22Rv1 (cell line): ENCODE measurements around the gene SARDH.

Experiments used
- H3K27ac ChIP-seq: fragments of 450-650 bp; 2 replicates; pipeline ENCODE4 v1.5.1; 2017
- CTCF ChIP-seq: fragments of 450-650 bp; IDR thresholded peaks from 2 replicates; pipeline ENCODE4 v1.5.1; 2017; ENCODE audit warnings: mild to moderate bottlenecking
- ZFX ChIP-seq: fragments of 450-650 bp; IDR thresholded peaks from 2 replicates; pipeline ENCODE4 v1.6.1; 2017; ENCODE audit warnings: antibody characterized with exemption, borderline replicate concordance

Gene SARDH

GRCh38 chr9:133638076-133638475 is 100.1 kb downstream of the SARDH start:
- no peak for TF ChIP-seq ZFX
- no peak overlapping the region for H3K27ac ChIP-seq

- TF ChIP-seq CTCF (no peak), ZFX (no peak)
- H3K27ac ChIP-seq: no peak overlapping the region
Observed at GRCh38 chr9:133637451-133638055, 100.6 kb downstream of the SARDH start.

DNA sequence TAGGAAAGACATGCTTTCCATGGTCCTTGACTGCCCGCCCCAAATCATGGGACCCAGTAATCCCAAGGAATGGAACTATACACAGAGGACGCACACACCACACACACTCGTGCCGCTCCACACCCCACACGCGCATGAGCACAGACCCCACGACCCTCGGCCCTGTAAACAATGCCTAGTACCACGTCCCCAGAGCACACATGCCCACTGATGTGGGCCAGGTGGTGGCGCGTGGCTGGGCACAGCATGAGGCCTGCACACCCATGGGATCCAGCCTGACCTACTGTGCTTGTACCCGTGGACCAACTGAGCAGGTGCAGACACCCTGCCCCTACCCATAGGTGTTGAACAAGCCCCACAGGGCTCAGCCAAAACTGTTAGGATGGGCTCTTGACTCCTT is 101.2 kb downstream of the SARDH start:
- TF ChIP-seq ZFX (no peak), CTCF (no peak)
- no peak overlapping the region for H3K27ac ChIP-seq

DNA sequence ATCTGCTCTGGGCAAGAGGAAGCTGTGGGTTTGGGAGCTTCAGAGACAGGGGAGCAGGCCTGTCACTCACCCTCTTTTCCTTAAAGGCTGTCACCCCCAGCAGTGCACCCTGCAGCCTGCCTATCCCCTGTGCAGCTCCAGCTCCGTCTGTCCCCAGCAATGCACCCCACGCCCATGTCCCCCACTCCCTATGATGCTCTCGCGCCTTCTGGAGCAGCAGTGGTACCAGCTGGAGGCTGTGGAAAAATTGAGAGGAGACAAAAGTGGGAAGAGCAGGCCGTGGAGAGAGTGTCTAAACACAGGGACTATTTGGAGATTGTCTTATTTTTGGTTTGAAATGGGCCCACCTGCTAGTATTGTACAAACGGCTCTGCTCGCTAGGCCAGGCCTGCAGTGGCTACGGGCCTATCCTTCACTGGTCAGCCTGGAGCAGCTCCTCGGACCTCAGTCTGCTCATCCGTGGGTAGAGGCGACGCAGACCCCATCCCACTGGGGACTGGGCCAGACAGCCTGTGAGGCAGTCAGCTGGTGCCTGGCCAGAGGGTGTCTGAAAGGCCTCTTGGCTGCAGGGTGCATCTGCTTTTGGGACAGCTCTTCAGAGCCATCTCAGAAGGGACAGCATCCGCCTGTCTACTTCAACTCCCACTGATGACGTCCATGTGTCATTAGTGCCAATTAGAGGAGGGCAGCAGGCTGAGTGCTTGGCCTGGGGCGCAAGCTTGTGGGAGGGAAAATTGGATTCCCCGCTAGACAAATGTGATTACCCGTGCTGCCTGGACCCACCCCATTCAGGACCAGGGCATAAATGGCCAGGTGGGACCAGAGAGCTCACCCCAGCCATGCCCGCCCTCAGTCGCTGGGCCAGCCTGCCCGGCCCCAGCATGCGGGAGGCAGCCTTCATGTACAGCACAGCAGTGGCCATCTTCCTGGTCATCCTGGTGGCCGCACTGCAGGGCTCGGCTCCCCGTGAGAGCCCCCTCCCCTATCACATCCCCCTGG is 102.3 kb downstream of the SARDH start, which contains the start of gene DBH:
Gene DBH, plus strand, starts transcription at position 831 of the 999 bp plus-strand sequence. Its CDS starts 9 bp downstream, at position 840.
- no peak within 1 kb of the TSS for H3K27ac ChIP-seq
- TF ChIP-seq ZFX (no peak), CTCF (no peak)

DNA sequence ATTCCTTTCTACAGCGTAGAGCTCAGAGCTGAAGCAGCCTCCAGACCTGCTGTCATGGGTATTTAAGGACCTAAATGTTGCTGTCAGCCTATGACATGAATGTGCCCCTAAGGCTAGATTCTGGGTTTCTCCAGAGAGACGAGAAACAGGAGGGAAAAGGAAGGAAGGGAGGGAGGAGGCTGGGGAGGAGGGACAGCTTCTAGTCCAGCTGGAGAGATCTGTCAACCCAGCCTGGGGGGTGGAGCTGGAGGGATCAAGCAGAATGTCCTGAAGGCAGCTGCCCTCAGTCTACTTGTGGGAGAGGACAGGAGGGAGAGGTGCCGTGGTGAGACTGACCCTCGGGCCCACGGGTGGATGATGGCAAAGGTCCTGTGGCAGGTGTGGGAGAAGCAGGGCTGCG is 103.1 kb downstream of the SARDH start:
- no peak overlapping the region for H3K27ac ChIP-seq
- TF ChIP-seq CTCF (no peak), ZFX (no peak)

DNA sequence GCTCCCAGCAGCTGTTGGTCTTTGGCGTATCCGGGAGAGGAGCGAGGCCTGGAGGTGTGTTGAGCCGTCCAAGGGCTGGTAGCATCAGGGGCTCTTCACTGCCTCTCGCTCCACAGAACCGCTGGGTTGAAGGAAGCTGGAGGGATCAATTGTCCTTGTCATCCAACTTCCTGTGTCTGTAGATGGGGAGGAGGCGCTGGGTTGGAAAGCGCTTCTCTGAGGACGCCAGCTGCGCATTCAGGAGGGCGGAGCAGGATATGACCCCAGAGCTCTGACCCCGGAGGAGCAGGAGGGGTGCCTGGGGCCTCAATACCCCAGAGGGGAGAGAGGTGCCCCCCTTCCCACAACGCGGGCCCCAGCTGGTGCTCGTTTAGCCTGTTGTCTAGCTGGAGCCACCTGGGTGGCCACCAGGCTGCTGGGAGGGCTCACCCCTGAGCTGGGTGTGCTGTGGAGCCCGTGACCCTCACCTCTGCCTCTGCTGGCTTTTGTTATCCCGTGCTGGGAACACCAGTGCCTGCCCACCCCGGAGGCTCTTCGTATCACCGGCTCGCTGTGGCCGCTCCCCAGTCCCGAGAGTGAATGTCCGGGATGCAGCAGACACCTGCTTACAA is 104.0 kb downstream of the SARDH start:
- H3K27ac ChIP-seq: no peak overlapping the region
- TF ChIP-seq ZFX: no peak
- no peak for TF ChIP-seq CTCF

DNA sequence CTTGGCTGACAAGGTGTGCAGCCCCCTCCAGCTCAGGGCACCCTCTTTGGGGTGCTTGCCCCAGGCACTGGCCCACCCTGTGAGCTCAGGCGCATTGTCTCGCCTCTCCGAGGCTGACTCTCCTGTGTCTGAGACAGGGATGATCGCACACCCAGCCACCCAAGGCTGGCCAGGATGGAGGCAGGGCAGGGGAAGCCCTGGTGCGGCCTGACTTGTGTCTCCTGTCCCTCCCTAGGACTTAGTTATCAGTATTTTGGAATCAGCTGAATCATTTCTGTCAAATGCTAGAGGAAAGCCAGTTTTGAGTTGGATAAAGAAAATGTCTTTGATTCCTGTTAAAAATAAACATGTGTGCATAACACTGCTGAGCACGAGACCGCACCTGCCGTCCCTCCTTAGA is 104.5 kb downstream of the SARDH start:
- TF ChIP-seq CTCF (no peak), ZFX (no peak)
- H3K27ac ChIP-seq: no peak overlapping the region
